SK-N-SH treated with all-trans-retinoic acid at 6 μM for 48 hours (cell line): Measurements from ENCODE around the gene ALDOA.

ENCODE experiments used
- CSDC2 ChIP-seq: fragments of 250-450 bp; sonication (Bioruptor Pico); IDR thresholded peaks from 2 replicates; pipeline ENCODE4 v1.5.0; 2020; ENCODE audit warnings: mild to moderate bottlenecking, moderate library complexity
- ZC3H10 ChIP-seq: fragments of 250-450 bp; sonication (Bioruptor Pico); IDR thresholded peaks from 2 replicates; pipeline ENCODE4 v1.5.1; 2021; ENCODE audit warnings: mild to moderate bottlenecking, moderate library complexity
- ZFP3 ChIP-seq: fragments of 250-450 bp; sonication (Bioruptor Pico); IDR thresholded peaks from 2 replicates; pipeline ENCODE4 v1.5.0; 2020; ENCODE audit warnings: mild to moderate bottlenecking, moderate library complexity
- ZFP30 ChIP-seq: fragments of 450-650 bp; formaldehyde crosslinking; IDR thresholded peaks from 2 replicates; pipeline ENCODE4 v1.5.0; 2022; ENCODE audit warnings: mild to moderate bottlenecking, moderate library complexity
- TF ChIP-seq, protein P1 (sequence below): fragments of 250-450 bp; sonication (Bioruptor Pico); IDR thresholded peaks from 2 replicates; pipeline ENCODE4 v1.8.0; 2020; ENCODE audit warnings: mild to moderate bottlenecking, moderate library complexity, borderline replicate concordance
- TF ChIP-seq, protein P2 (sequence below): fragments of 250-450 bp; sonication (Bioruptor Pico); IDR thresholded peaks from 2 replicates; pipeline ENCODE4 v1.5.0; 2020; ENCODE audit warnings: mild to moderate bottlenecking, moderate library complexity

DNA sequence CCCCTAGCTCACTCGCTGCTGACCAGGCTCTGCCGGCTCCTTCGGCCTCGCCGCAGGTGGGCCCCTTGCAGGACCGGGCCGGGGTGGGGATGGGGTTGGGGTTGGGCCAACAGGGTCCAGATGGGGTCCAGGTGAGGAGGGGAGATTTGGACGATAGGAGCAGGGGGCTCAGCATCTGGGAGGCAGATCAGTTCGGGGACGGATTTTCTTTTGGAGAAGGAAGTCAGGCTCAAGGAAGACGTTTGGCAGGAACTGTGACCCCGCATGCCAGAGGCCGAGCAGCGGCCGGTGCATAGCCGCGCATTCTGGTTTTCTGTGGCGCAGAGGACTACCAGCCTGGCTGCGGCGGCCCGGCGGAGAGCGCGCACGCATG lies 845 bp upstream of the ALDOA start:
- TF ChIP-seq, protein P1, sequence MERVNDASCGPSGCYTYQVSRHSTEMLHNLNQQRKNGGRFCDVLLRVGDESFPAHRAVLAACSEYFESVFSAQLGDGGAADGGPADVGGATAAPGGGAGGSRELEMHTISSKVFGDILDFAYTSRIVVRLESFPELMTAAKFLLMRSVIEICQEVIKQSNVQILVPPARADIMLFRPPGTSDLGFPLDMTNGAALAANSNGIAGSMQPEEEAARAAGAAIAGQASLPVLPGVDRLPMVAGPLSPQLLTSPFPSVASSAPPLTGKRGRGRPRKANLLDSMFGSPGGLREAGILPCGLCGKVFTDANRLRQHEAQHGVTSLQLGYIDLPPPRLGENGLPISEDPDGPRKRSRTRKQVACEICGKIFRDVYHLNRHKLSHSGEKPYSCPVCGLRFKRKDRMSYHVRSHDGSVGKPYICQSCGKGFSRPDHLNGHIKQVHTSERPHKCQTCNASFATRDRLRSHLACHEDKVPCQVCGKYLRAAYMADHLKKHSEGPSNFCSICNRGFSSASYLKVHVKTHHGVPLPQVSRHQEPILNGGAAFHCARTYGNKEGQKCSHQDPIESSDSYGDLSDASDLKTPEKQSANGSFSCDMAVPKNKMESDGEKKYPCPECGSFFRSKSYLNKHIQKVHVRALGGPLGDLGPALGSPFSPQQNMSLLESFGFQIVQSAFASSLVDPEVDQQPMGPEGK (CRISPR knock-in tag) = no peak
- TF ChIP-seq CSDC2 (no peak), ZC3H10 (CRISPR knock-in tag) (no peak), ZFP30 (CRISPR knock-in tag) (no peak), ZFP3 (CRISPR knock-in tag) (no peak)
- TF ChIP-seq, protein P2, sequence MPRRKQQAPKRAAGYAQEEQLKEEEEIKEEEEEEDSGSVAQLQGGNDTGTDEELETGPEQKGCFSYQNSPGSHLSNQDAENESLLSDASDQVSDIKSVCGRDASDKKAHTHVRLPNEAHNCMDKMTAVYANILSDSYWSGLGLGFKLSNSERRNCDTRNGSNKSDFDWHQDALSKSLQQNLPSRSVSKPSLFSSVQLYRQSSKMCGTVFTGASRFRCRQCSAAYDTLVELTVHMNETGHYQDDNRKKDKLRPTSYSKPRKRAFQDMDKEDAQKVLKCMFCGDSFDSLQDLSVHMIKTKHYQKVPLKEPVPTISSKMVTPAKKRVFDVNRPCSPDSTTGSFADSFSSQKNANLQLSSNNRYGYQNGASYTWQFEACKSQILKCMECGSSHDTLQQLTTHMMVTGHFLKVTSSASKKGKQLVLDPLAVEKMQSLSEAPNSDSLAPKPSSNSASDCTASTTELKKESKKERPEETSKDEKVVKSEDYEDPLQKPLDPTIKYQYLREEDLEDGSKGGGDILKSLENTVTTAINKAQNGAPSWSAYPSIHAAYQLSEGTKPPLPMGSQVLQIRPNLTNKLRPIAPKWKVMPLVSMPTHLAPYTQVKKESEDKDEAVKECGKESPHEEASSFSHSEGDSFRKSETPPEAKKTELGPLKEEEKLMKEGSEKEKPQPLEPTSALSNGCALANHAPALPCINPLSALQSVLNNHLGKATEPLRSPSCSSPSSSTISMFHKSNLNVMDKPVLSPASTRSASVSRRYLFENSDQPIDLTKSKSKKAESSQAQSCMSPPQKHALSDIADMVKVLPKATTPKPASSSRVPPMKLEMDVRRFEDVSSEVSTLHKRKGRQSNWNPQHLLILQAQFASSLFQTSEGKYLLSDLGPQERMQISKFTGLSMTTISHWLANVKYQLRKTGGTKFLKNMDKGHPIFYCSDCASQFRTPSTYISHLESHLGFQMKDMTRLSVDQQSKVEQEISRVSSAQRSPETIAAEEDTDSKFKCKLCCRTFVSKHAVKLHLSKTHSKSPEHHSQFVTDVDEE (CRISPR knock-in tag) = no peak
